ENCODE results near the gene SARM1.

Gene SARM1

DNA sequence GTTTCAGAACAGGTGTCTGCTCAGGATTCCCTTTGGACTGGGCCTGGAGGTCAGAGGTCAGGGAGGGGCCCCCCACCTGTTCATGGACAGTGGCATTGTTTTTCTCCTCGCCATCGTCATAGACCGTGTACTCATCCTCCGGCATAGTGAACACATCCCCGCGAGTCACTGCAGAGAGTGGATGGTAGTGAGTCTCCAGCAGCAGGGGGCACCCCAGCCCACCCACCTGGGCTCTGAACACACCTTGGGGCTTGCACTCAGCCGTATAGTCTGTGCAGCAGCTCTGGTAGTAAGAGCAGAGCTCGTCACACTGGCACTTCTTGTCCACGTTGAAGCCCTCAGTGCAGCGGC is 1.8 kb upstream of the SARM1 start:
- no peak for DNase-seq

GRCh38 chr17:28370035-28370743 is 1.3 kb upstream of the SARM1 start, which contains the start of gene VTN:
Gene VTN, minus strand, starts transcription at chr17:28370307. Its CDS starts 104 bp downstream, at chr17:28370203.
- DNase-seq, result no peak

DNA sequence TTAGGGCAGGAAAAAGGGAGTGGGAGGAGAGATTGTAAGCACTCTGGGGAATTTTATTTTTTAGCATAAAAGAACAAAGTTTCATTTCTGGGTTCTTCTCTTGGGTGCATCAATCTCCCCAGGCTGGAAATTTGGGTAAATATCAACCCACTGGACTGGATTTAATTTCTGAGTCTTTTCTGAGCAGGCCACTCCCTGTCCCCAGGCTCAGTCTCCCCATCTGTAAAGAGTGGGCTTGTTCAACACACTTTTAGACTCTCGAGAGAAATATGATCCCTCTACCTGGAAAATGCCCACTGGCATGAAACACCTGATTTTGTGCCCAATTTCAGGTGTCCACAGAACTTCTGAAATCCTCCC is 770 bp upstream of the SARM1 start:
- no peak for DNase-seq

GRCh38 chr17:28372203-28372944 is 880 bp downstream of the SARM1 start:
- DNase-seq, result no peak

GRCh38 chr17:28372945-28373274 is 1.4 kb downstream of the SARM1 start:
- DNase-seq, result no peak

DNA sequence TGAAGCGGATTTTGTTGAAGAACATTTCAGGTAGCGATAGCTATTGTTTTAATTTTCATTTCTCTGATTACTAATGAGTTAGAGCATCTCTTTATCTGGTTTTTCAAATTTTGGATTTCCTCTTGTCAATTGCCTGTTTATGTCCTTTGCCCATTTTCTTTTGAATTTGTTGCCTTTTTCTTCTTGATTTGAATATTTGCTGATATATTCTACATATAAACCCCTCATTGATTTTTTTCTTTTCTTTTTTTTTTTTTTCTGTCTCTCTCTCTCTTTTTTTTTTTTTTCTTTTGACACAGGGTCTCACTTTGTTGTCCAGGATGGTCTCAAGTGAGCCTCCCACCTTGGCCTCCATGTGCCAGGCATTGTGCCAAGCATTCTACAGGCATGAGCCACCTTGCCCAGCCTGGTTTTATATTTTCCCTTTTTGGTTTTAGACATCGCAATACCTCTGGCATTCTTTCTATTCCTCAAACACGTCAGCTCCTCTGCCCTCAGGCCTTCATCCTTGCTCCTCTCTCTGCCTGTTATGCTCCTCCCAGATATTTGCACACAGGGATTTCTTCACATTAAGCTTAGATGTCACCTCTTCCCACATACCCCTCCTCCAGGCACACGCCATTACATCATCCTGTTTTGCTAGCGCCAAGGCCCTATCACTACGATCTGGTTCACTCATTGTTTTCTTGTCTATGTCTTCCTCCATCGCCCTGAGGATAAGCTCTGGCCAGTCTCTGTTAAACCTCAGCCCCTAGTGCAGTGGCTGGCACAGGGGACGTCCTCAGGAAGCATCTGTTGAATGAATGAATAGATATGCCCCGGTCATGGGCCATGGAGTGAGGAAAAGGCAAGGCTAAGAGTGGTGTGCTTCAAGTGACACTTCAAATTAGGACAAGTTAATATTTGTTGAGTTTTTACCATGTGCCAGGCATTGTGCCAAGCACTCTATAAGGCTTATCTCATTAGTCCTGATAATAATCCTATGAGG is 8.6 kb downstream of the SARM1 start:
- no peak for DNase-seq

- DNase-seq, result no peak
Measured at GRCh38 chr17:28381141-28381825, 9.8 kb downstream of the SARM1 start.

DNA sequence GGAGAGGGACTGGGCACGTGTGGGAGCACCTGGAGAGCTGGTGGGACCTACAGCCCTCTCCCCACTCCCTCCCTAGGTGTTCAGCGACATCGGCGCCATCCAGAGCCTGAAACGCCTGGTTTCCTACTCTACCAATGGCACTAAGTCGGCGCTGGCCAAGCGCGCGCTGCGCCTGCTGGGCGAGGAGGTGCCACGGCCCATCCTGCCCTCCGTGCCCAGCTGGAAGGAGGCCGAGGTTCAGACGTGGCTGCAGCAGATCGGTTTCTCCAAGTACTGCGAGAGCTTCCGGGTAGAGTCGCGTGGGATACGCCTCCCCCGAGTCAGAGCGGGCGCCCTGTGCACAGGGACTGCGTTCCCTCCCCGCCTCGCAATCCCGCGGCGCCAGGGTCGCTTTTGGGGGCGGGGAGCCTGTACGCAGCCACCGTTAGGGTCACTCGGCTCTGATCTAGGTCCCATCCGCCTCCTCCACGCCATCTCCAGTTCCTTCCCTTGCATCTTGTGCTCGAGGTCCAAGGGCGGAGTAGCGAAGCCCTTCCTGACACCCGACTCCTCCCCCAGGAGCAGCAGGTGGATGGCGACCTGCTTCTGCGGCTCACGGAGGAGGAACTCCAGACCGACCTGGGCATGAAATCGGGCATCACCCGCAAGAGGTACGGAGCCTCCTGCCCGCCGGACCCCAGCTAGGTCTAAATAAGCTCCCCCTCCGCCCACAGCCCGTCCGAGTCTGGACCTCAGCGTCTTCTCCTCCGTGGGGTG is 13.0 kb downstream of the SARM1 start:
- no peak for DNase-seq

- no peak for DNase-seq
Measured at GRCh38 chr17:28385037-28385400, 13.5 kb downstream of the SARM1 start.

- no peak for DNase-seq
Measured at GRCh38 chr17:28385406-28385805, 13.9 kb downstream of the SARM1 start.

DNA sequence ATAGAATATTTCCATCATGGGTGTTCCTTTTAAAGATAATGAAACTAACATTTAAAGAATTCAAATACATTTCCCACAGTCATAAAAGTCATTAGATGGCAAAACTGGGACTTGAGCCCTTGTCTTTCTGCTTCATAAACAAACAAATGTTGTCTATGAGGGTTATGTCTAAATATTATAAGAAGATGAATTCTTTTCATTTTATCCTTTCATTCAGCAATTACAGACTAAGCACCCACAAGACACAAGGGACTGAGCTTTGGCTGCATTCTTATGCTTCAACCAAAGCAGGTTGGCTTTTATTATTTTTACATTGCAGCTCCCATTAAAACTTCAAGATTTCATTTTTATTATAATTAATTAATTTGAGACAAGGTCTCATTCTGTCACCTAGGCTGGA is 14.9 kb downstream of the SARM1 start:
- no peak for DNase-seq

DNA sequence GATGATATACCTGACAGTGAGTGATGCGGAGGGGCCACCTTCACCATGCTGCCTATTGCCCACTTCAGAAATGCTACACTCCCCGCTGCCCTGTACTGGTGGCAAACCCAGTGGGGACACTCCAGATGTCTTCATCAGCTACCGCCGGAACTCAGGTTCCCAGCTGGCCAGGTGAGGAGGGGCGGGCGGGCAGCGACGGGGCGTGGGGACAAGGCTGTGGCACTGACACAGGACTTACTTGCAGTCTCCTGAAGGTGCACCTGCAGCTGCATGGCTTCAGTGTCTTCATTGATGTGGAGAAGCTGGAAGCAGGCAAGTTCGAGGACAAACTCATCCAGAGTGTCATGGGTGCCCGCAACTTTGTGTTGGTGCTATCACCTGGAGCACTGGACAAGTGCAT is 16.6 kb downstream of the SARM1 start:
- DNase-seq, result no peak

- no peak for DNase-seq
Measured at GRCh38 chr17:28390141-28390540, 18.6 kb downstream of the SARM1 start.

- DNase-seq, result no peak
Measured at GRCh38 chr17:28390563-28390962, 19.1 kb downstream of the SARM1 start.

DNA sequence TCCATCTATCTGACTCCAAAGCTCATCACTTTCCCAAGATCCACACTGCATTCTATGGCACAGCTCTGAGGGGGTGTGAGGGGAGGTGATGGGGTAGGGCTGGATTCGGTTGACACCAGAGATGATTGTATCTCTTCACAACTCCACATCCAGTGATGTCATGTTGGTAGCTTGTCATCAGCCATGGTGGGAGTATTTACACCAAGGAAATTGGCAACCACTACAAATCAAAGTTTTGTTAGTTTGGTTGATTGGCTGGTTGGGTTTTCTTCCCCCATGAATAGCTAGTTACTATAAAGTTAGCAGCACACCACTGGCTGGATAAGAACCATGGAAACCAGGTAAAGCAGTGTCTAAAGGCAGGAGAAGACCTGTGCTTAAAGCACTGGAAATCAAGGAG is 19.5 kb downstream of the SARM1 start:
- no peak for DNase-seq

DNA sequence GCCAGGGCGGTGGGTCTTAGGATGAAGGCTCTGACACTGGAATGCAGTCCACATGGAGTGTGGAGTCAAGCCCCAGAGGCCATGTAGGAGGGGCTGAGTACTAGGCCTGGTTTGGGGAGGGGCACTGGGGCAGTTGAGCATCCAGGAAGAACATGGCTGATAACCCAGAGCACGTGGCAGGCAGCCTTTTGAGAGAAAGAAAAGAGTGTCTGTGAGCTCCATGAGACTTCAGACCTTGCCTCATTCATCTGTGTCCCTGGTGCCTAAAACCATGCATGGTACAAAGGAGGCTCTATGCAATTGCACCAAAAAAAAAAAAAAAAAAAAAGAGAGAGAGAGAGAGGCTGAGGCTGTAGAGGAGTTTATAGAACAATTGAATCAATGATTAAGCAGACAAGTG is 19.9 kb downstream of the SARM1 start:
- DNase-seq, result no peak

DNA sequence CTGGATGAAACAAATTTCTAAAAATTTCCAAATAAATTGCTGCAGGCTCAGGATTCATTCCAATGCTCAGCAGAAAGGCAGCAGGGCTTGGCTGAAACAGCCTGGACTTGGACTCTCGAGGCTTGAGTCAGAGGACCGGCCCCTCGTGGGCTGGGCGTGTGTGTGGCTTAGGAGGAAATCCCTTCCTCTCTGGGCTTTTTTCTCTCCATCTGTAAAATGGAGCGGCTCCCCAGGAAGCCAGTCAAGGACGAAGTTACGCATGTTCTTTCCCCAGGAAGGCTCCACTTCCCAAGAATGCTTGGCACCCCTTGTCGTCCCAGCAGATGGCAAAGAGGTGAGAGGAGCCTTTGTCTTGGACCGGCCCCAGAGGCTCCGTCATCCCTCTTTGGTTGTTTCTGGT is 21.0 kb downstream of the SARM1 start:
- DNase-seq, result no peak

- DNase-seq, result no peak
Measured at GRCh38 chr17:28394337-28395116, 23.0 kb downstream of the SARM1 start.

GRCh38 chr17:28395426-28395825 is 23.9 kb downstream of the SARM1 start:
- no peak for DNase-seq

DNA sequence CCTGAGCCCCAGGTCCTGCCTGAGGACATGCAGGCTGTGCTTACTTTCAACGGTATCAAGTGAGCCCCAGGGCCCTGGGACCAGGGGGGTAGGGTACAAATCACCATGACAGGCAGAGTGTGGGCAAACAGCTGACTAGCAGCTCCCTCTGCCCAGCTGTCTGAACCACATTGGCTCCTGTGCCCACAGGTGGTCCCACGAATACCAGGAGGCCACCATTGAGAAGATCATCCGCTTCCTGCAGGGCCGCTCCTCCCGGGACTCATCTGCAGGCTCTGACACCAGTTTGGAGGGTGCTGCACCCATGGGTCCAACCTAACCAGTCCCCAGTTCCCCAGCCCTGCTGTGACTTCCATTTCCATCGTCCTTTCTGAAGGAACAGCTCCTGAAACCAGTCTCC is 24.5 kb downstream of the SARM1 start:
- no peak for DNase-seq

- no peak for DNase-seq
Measured at GRCh38 chr17:28396635-28397239, 25.2 kb downstream of the SARM1 start.
